Erythroblast (primary cell): ENCODE results near the gene RAP1GAP.

Source experiments
- GATA1 ChIP-seq: IDR thresholded peaks from 2 replicates; pipeline ENCODE4 v1.6.1; 2011; ENCODE audit warnings: low read depth, mild to moderate bottlenecking, control low read depth, low read length, moderate library complexity
- POLR2A ChIP-seq: IDR thresholded peaks from 2 replicates; pipeline ENCODE4 v1.6.1; 2011; ENCODE audit warnings: mild to moderate bottlenecking, low read length

DNA sequence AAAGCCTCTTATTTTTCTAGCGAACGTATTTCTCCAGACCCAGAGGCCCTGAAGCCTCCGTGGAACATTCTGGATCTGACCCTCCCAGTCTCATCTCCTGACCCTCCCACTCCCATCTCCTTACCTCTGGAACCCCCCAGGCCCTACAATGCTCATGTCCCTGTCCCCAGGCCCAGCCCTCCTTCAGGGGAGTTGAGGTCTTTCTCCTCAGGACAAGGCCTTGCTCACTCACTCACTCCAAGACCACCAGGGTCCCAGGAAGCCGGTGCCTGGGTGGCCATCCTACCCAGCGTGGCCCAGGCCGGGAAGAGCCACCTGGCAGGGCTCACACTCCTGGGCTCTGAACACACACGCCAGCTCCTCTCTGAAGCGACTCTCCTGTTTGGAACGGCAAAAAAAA lies 91.2 kb downstream of the RAP1GAP start:
- TF ChIP-seq POLR2A (no peak), GATA1 (no peak)
